Measurements from ENCODE around the gene CCDC87. TPM values are rescaled to one million over a fixed set of nuclear protein-coding genes. Genes with fewer than 3 reads are reported as not detected.

CCDC87 gene
- total and polyA plus RNA-seq, 2 of the 8 experiments (the other 6 are each of a cell fraction or from before 2014, with no cell fraction given) = 0.32 to 0.99 TPM

DNA sequence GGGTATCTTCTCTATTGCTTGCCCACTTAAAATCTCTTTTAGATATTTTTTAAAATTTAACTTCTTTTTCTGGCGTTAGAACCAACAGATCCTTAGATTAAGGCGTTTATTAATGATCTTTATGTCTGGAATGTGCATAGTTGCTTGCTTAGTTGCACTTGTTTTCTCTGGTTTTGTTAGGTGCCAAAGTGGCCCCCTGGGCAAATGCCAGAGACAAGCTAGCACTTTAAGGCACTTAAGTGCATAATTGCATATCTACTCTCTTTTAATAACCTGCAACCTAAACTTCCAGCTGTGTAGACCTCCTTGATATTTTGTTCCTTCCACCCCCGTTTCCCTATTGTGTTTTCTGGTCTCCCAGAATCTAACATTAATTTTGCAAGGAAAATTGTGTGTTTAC is 49.0 kb upstream of the CCDC87 start:
- Histone ChIP-seq H4K5ac (ENCODE audit: insufficient read length, low read depth, low read length) (no peak overlapping the region), H3K79me2 (ENCODE audit: control insufficient read depth in 1 of 2, insufficient read depth in 2 of 2, low read length in 2 of 2) (peaks cover 70 to 83% of the 10 kb centered on the region in 2 experiments), H2BK120ac (replicated peaks; ENCODE audit: low read depth, low read length) (no peak overlapping the region), H3K4me2 (ENCODE audit: insufficient read depth in 1 of 2, low read depth in 2 of 2, low read length in 2 of 2) (peak overlapping the region; percentile 65 to 67), H2BK12ac (ENCODE audit: low read depth, low read length) (no peak overlapping the region), H4K20me1 (replicated peaks in 1 of 2; ENCODE audit: control insufficient read depth in 1 of 2, insufficient read depth in 2 of 2, low read length in 2 of 2) (peaks cover 51 to 60% of the 10 kb centered on the region in 2 experiments), H3K4ac (replicated peaks; ENCODE audit: insufficient read length, low read depth, low read length) (no peak overlapping the region), H3K18ac (ENCODE audit: extremely low read depth, low read length) (no peak overlapping the region), H3K4me3 (ENCODE audit: extremely low read depth in 1 of 4, insufficient read depth in 2 of 4, low read depth in 3 of 4, low read length in 4 of 4) (peak overlapping the region; percentile 0 to 90 (median 16); a peak in 5 of 8 replicates), H3K4me1 (replicated peaks in 1 of 4; ENCODE audit: control insufficient read depth in 3 of 4, insufficient read depth in 4 of 4, low read length in 3 of 4) (peaks cover 0 to 24% (median 16%) of the 10 kb centered on the region in 4 experiments; a peak in 5 of 7 replicates), H2BK5ac (ENCODE audit: low read depth, low read length) (no peak overlapping the region), H3K56ac (replicated peaks; ENCODE audit: insufficient read length, low read depth, low read length) (no peak overlapping the region), H3K27me3 (replicated peaks in 1 of 4; ENCODE audit: control insufficient read depth in 3 of 4, extremely low read depth in 1 of 4, insufficient read depth in 3 of 4, low read length in 3 of 4) (no peaks in the 10 kb centered on the region), H3K14ac (ENCODE audit: insufficient read length) (no peak overlapping the region), H2BK15ac (ENCODE audit: low read length) (no peak overlapping the region), H4K91ac (replicated peaks; ENCODE audit: insufficient read length, low read length) (no peak overlapping the region), H3K9ac (replicated peaks in 1 of 4; ENCODE audit: extremely low read depth in 1 of 4, low read depth in 3 of 4, low read length in 3 of 4) (no peak overlapping the region), H3K23me2 (ENCODE audit: low read depth, low read length) (peaks cover 10% of the 10 kb centered on the region), H2BK20ac (ENCODE audit: low read length) (no peak overlapping the region), H3K36me3 (ENCODE audit: control insufficient read depth in 2 of 4, insufficient read depth in 4 of 4, low read length in 3 of 4) (peaks cover 37 to 73% (median 62%) of the 10 kb centered on the region in 4 experiments), H3K79me1 (ENCODE audit: low read depth, low read length) (no peaks in the 10 kb centered on the region; the same call in 1 of the 2 replicates), H3K27ac (ENCODE audit: low read depth, low read length) (no peak overlapping the region), H3K23ac (ENCODE audit: insufficient read length) (no peak overlapping the region), H3K9me3 (ENCODE audit: insufficient read depth in 2 of 2, low read depth in 1 of 2, low read length in 1 of 2) (no peaks in the 10 kb centered on the region), H2AK5ac (ENCODE audit: low read depth, low read length) (no peak overlapping the region), H2AFZ (ENCODE audit: low read length) (no peak overlapping the region), H4K8ac (ENCODE audit: extremely low read depth, insufficient read depth, low read length) (no peak overlapping the region)
- ChIA-PET POLR2A (ENCODE audit: partially characterized antibody) (interaction anchor here (1.5 to 66.2 kb wide), 4 partner anchors 1 to 133 kb away, joined by 4 to 2165 read pairs (median 1090); partner anchors contain the start of genes CCDC87, CCS, RBM14 and RBM4), CTCF (ENCODE audit: partially characterized antibody) (interaction anchor here (1.1 kb wide), 1 partner anchor 36 kb away, joined by 3 read pairs; the partner anchor contains the start of gene RBM4B)
- no peak for DNase-seq (ENCODE audit: low read depth in 1 of 2, low spot score in 2 of 2)
- 78% methylated on average over 3 of the region's 3 CpGs; no CpG with 5 or more reads in 1 of the 2 experiments for WGBS, 2 experiments (ENCODE audit: extremely low coverage in 1 of 2, insufficient coverage in 1 of 2, insufficient read length in 1 of 2, insufficient replicate concordance in 2 of 2, low coverage in 1 of 2, low lambda C conversion rate in 2 of 2, missing lambda C conversion rate in 1 of 2)
- TF ChIP-seq POLR2A (IDR thresholded peaks at IDR 0.05; ENCODE audit: control extremely low read depth in 1 of 2, low read depth in 2 of 2, low read length in 2 of 2) (peak in 1 of 2 experiments; percentile 35; a peak in 1 of 3 replicates), CTBP2 (IDR thresholded peaks at IDR 0.05; ENCODE audit: borderline replicate concordance, insufficient read depth, insufficient read length, low read length) (no peak), RBBP5 (IDR thresholded peaks at IDR 0.05; ENCODE audit: borderline replicate concordance, low read depth, low read length) (no peak)
- no peak for FAIRE-seq
